PC-9 (cell line): ENCODE results near the gene GRID2. TPM values are rescaled to one million over a fixed set of nuclear protein-coding genes. Genes with fewer than 3 reads are reported as not detected.

Experiments used
- BruUV-seq: library from RNA; stranded (reverse); fragments of 400-500 nt; replicated peaks from 2 replicates; lab custom pipeline; 2021; lab: Mats Ljungman, UMichigan
- CTCF ChIA-PET: fragments of 300-600 bp; sonication (Branson Sonifier 250); formaldehyde crosslinking; loops from one replicate; lab custom pipeline; 2022; ENCODE audit warnings: antibody characterized with exemption; lab: Charles Lee
- POLR2A ChIA-PET: fragments of 300-600 bp; sonication (Branson Sonifier 250); formaldehyde crosslinking; loops from one replicate; lab custom pipeline; 2022; ENCODE audit warnings: antibody characterized with exemption; ENCODE audit not compliant: unreplicated experiment; lab: Charles Lee
- DNase-seq, 2 experiments: peaks; one replicate each; pipeline versions ENCODE4 v3.0.0 to v3.0.0-alpha.2; 2015 to 2022; ENCODE audit warnings: mixed read lengths in 1 of 2
- H2AFZ ChIP-seq: fragments of 200-600 bp; sonication (generic); 2 replicates; pipeline ENCODE4 v1.8.1; 2017; ENCODE audit warnings: antibody characterized with exemption
- H3F3A ChIP-seq: fragments of 200-600 bp; sonication (generic); 2 replicates; pipeline ENCODE4 v1.8.1; 2017; ENCODE audit warnings: antibody characterized with exemption, mild to moderate bottlenecking, low read depth; ENCODE audit not compliant: insufficient read depth
- H3K27ac ChIP-seq: fragments of 200-600 bp; sonication (generic); 2 replicates; pipeline ENCODE4 v1.6.1; 2016; ENCODE audit warnings: mixed run types
- H3K27me3 ChIP-seq: fragments of 200-600 bp; sonication (generic); 2 replicates; pipeline ENCODE4 v1.6.1; 2016; ENCODE audit warnings: low read depth, mixed run types; ENCODE audit not compliant: insufficient read depth
- H3K36me3 ChIP-seq: fragments of 200-600 bp; sonication (generic); 2 replicates; pipeline ENCODE4 v1.6.1; 2016; ENCODE audit warnings: low read depth, mixed run types
- H3K4me1 ChIP-seq: fragments of 200-600 bp; sonication (generic); replicated peaks from 2 replicates; pipeline ENCODE4 v1.6.1; 2016; ENCODE audit warnings: mixed run types; ENCODE audit not compliant: insufficient read depth
- H3K4me2 ChIP-seq: fragments of 200-600 bp; sonication (generic); 2 replicates; pipeline ENCODE4 v1.6.1; 2017; ENCODE audit warnings: mixed run types
- H3K4me3 ChIP-seq: fragments of 200-600 bp; sonication (generic); 2 replicates; pipeline ENCODE4 v1.6.1; 2016; ENCODE audit warnings: mixed run types
- H3K79me2 ChIP-seq: fragments of 200-600 bp; sonication (generic); 2 replicates; pipeline ENCODE4 v1.6.1; 2017; ENCODE audit warnings: low read depth, mixed run types
- H3K9me2 ChIP-seq: fragments of 200-600 bp; sonication (generic); 2 replicates; pipeline ENCODE4 v1.8.1; 2017; ENCODE audit warnings: mild to moderate bottlenecking; ENCODE audit not compliant: insufficient read depth
- H3K9me3 ChIP-seq: fragments of 200-600 bp; sonication (generic); 2 replicates; pipeline ENCODE4 v1.8.1; 2016; ENCODE audit warnings: low read depth; ENCODE audit not compliant: insufficient read depth
- H4K20me1 ChIP-seq: fragments of 200-600 bp; sonication (generic); 2 replicates; pipeline ENCODE4 v1.8.1; 2017; ENCODE audit not compliant: insufficient read depth
- EZH2 ChIP-seq: fragments of 200-600 bp; sonication (generic); IDR thresholded peaks from 2 replicates; pipeline ENCODE4 v1.8.0; 2017; ENCODE audit warnings: antibody characterized with exemption, low read depth
- intact Hi-C: fragments of 100-400 bp; cut with micrococcal nuclease; formaldehyde crosslinking; loops from one replicate; pipeline ENCODE4 v1.10.0; 2022; ENCODE audit not compliant: unreplicated experiment
- total RNA-seq: library from RNA; stranded (reverse); gene quantifications from 2 replicates; pipeline ENCODE4 v1.2.3, GENCODE V29; 2021
- TF ChIP-seq, protein P1 (sequence below): fragments of 200-600 bp; sonication (generic); conservative IDR thresholded peaks from 2 replicates; pipeline ENCODE4 v1.6.1; 2017; ENCODE audit warnings: mixed run types, antibody characterized with exemption, mild to moderate bottlenecking, moderate library complexity

GRID2 gene
- total RNA-seq, 1 experiment from 2014 or later: not detected

DNA sequence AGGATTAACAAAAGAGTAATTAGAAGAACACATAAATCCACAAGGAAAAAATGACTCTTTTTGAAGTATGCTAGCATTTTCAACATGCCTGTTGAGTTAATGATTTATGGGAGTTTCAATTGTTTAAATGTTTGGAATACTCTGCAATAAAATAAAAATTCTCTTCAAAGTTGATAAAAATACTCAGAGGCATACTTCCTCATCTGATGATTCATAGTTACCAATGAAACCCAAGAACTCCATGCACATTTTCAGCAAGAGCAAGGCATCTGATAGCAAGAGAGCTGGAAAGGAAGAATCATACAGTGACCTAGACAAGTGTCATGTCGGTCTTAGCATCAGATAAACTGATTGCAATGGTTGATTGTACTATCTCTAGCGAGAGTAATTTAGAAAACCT, 1081.1 kb downstream of the GRID2 start:
- Histone ChIP-seq H3K79me2 (no peaks in the 10 kb centered on the region), H3K4me1 (no peaks in the 10 kb centered on the region), H3K4me2 (no peak overlapping the region), H4K20me1 (no peaks in the 10 kb centered on the region), H3K27ac (no peak overlapping the region), H3K4me3 (no peak overlapping the region), H3K9me2 (no peaks in the 10 kb centered on the region), H3F3A (no peaks in the 10 kb centered on the region), H2AFZ (no peak overlapping the region), H3K36me3 (no peaks in the 10 kb centered on the region), H3K9me3 (no peaks in the 10 kb centered on the region), H3K27me3 (no peaks in the 10 kb centered on the region)
- no peak for DNase-seq
- BruUV-seq: no TSS peak
- ChIA-PET CTCF (no interaction called here), POLR2A (no interaction called here)
- TF ChIP-seq, protein P1, sequence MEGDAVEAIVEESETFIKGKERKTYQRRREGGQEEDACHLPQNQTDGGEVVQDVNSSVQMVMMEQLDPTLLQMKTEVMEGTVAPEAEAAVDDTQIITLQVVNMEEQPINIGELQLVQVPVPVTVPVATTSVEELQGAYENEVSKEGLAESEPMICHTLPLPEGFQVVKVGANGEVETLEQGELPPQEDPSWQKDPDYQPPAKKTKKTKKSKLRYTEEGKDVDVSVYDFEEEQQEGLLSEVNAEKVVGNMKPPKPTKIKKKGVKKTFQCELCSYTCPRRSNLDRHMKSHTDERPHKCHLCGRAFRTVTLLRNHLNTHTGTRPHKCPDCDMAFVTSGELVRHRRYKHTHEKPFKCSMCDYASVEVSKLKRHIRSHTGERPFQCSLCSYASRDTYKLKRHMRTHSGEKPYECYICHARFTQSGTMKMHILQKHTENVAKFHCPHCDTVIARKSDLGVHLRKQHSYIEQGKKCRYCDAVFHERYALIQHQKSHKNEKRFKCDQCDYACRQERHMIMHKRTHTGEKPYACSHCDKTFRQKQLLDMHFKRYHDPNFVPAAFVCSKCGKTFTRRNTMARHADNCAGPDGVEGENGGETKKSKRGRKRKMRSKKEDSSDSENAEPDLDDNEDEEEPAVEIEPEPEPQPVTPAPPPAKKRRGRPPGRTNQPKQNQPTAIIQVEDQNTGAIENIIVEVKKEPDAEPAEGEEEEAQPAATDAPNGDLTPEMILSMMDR: no peak
- TF ChIP-seq EZH2: no peak
- intact Hi-C loops: no loop called here

DNA sequence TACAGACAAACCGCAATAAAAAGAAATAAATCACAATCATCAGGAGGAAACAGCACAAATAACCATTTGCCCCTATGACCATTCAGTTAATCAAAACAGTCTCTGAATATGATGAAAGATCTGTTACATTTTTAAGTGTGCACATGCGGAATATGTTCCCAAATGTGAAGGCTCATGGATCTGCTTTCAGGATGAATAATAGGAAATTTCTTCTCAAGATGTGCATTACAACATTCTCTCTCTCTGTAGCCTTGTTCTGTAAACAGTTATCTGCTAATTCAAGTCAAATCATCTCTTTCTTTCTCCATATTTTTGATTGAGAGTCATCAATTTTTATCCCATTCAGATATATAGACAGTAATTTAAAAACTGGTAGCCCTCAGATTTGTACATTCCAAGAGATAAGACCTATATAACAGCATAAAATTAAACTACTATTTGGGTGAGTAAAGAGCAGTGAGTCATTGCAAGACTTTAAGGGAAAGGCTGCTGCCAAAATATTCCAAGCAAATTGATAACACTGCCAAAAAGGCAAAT, 1090.8 kb downstream of the GRID2 start:
- no peaks in the 10 kb centered on the region for H3K79me2 ChIP-seq
- H4K20me1 ChIP-seq: no peaks in the 10 kb centered on the region
- no peak overlapping the region for H2AFZ ChIP-seq
- no peak for DNase-seq
- no peak overlapping the region for H3K27ac ChIP-seq
- no peak overlapping the region for H3K4me2 ChIP-seq
- BruUV-seq: no TSS peak
- TF ChIP-seq EZH2: no peak
- TF ChIP-seq, protein P1: no peak
- H3F3A ChIP-seq: no peaks in the 10 kb centered on the region
- no peaks in the 10 kb centered on the region for H3K9me3 ChIP-seq
- intact Hi-C loops: no loop called here
- no peak overlapping the region for H3K4me3 ChIP-seq
- CTCF ChIA-PET: no interaction called here
- no peaks in the 10 kb centered on the region for H3K9me2 ChIP-seq
- no peaks in the 10 kb centered on the region for H3K27me3 ChIP-seq
- H3K36me3 ChIP-seq: no peaks in the 10 kb centered on the region
- H3K4me1 ChIP-seq: no peaks in the 10 kb centered on the region
- POLR2A ChIA-PET: no interaction called here

DNA sequence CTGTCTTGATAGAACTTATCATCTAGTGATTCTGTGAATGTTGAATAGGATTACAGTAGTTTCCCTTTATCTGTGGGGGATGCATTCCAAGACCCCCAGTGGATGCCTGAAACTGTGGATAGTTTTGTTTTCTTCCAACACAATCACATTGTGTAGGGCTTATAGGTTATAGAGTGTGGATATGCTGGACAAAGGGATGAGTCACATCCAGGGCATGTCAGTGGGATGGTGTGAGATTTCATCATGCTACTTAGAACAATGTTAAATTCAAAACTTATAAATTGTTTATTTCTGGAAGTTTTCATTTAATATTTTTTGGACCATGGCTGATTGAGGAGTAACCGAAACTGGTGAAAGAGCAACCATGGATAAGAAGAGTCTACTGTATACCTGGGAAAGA, 1092.5 kb downstream of the GRID2 start:
- Histone ChIP-seq H3F3A (no peaks in the 10 kb centered on the region), H3K4me1 (no peaks in the 10 kb centered on the region), H3K27ac (no peak overlapping the region), H4K20me1 (no peaks in the 10 kb centered on the region), H3K4me3 (no peak overlapping the region), H2AFZ (no peak overlapping the region), H3K27me3 (no peaks in the 10 kb centered on the region), H3K79me2 (no peaks in the 10 kb centered on the region), H3K9me3 (no peaks in the 10 kb centered on the region), H3K36me3 (no peaks in the 10 kb centered on the region), H3K9me2 (no peaks in the 10 kb centered on the region), H3K4me2 (no peak overlapping the region)
- ChIA-PET CTCF (no interaction called here), POLR2A (no interaction called here)
- no peak for TF ChIP-seq EZH2
- TF ChIP-seq, protein P1: no peak
- DNase-seq: no peak
- BruUV-seq: no TSS peak
- intact Hi-C loops: no loop called here
